Stimulated activated CD8-positive, alpha-beta memory T cell treated with anti-CD3 and anti-CD28 coated beads, Interleukin-12 subunit alpha, Interleukin-12 subunit beta, amount 100 ng/mL, for 1 hour (primary cell): ENCODE results near the gene DNAAF8.

ENCODE experiments used
- DNase-seq: peaks from one replicate; pipeline ENCODE4 v3.0.0-alpha.2; 2020; ENCODE audit warnings: low read depth

DNAAF8 gene

DNA sequence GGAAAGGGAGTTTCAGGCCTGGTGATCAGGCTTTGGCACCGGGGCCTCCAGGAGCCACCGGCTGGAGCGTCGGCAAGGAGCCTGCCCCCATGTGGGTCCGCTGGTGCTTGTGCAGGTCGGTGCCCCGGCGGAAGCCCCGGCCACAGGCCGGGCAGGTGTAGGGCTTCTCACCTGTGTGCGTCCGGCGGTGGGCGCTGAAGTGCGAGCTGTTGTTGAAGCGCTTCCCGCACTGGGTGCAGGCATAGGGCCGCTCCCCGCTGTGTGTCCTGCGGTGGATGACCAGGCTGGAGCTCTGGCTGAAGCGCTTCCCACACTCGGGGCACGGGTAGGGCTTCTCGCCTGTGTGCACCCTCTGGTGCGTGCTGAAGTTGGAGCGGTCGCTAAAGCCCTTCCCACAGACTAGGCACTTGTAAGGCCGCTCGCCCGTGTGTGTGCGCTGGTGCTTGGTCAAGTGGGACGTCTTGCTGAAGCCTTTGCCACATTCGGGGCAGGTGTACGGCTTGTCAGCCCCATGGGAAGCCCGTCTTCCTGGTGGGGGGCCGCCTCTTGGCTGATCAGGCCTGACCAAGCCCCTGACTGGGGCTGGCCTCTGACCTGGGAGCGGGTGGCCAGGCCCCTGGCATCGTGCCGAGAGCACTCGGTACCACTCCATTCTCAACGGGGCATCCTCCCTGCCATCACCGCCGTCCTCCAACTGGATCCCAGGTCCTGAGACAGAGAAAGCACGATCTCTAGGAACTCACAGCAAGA lies 18.2 kb downstream of the DNAAF8 start:
- no peak for DNase-seq

GRCh38 chr16:4753227-4753626 lies 18.9 kb downstream of the DNAAF8 start:
- DNase-seq = no peak

DNA sequence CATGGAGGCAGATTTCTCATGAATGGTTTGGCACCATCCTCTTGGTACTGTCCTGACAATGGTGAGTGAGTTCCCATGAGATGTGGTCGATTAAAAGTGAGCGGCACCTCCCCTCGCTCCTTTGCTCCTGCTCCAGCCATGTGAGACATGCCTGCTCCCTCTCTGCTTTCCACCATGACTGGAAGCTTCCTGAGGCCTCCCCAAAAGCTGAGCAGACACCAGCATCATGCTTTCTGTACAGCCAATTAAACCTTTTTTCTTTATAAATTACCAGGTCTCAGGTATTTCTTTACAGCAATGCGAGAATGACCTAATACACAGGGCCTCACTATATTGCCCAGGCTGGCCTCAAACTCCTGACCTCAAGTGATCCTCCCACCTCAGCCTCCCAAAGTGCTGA lies 20.5 kb downstream of the DNAAF8 start:
- DNase-seq = no peak

- no peak for DNase-seq
These were observed 21.4 kb downstream of the DNAAF8 start for GRCh38 chr16:4755687-4756086.

- DNase-seq = no peak
These were observed 26.0 kb downstream of the DNAAF8 start for GRCh38 chr16:4760221-4760910.

- no peak for DNase-seq
These were observed 27.9 kb downstream of the DNAAF8 start for GRCh38 chr16:4762205-4762604.

- no peak for DNase-seq
These were observed 29.5 kb downstream of the DNAAF8 start for GRCh38 chr16:4763791-4764190.

DNA sequence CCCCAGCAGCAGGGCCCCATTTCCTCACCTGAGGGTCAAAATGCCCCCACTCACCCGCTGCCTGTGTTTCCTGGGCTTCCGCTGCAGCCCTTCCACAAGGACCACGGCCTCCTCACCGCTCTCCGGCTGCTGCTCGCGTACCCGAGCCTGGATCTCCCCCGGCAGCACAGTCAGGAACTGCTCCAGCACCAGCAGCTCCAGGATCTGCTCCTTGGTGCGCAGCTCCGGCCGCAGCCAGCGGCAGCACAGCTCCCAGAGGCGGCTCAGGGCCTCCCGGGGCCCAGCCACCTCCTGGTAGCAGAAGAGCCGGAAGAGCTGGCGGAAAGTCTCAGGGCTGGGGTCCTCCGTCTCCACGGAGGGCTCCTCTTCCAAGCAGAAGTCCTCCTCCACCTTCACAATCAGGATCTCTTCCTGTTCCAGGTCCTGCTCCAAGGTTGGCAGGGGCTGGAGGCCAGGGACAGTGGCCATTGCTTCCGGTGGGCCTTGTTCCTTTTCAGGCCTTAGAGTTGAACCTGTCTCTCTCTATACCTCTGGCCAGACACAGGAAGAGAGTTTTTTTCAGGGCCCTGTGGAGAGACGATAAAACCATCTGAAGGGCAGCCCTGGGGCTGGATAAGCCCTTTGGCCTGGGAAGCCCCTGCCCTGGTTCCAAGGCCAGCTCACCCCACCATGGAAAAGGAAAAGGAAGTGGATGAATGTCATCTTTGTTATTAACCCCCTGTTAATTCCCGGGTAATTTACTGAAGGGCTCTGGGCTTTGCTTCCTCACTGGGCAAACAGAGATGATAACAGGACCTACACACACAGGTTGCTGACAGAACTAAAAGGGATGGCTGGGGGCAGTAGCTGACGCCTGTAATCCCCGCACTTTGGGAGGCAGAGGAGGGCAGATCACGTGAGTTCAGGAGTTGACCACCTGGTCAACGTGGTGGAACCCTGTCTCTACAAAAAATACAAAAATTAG lies 31.5 kb downstream of the DNAAF8 start:
- DNase-seq = no peak

DNA sequence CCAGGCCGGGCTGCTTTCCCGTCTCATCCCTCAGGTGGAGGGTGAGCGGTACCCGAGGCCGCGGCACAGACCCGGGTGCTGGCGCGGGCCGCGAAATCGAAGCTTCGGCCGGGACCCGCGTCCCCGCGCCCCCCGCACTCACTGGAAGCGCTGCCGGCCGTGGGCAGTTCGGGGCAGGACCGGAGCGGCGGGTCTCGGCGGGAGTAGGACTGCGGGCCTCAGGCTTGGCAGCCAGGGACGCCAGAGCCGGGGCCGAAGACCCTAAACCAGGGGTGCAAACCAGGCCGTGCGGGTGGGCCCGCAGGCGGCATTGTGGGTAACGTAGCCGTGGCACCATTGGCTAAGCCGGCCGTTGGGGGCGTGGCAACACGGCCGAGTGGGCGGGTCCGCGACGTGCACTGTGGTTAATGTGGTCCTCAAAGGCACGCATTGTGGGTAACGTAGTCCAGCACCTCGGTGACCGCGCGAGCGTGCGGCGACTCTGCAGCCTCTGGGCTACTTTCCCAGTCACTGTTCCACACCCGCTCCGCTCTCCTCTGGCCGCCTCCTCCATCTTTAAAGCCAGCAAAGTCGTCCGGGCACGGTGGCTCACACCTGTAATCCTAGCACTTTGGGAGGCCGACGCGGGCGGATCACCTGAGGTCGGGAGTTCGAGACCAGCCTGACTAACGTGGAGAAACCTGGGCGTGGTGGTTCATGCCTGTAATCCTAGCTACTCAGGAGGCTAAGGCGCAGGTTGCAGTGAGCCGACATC lies 32.7 kb downstream of the DNAAF8 start, which contains the start of gene ZNF500:
Gene ZNF500, minus strand, starts transcription at position 288 of the 754 bp plus-strand sequence. CDS start 1,184 bp downstream, outside the sequence.
- peak; percentile 92 for DNase-seq

GRCh38 chr16:4767872-4768548 lies 33.7 kb downstream of the DNAAF8 start:
- no peak for DNase-seq

DNA sequence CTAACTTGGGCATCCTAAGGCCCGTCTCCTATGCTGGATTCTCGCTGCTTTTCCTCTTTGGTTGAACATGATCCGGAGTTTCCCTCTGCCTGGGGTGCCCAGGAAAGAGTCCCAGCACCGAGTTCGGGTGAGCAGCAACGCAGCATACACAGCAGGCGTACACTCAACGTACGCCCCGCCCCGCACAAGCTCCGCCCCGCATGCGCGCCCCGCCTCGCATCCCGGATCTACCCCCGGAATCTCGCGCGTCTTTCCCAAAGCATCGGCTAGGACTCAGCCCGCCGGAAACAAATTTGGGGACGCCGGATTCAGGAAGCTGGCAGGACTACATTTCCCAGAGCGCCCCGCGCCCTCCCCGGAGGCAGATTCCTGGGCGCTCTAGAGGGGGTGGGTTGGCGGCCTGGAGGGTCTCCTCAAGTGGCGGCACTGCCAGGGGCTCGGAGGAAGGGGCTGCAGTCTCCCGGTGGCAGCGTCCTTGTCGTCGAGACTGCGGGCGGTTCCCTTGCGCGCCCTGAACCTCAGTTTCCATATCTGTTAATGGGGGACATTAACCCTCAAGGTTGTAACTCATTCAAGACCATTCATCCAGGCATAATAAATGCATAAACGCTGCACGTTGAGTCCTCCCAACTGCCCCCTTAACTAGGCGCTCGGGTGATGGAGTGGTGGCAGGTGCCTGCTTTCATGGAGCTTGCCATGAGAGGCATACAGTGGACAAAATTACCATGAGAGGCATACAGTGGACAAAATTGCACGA lies 34.4 kb downstream of the DNAAF8 start:
- peak; percentile 73 for DNase-seq

DNA sequence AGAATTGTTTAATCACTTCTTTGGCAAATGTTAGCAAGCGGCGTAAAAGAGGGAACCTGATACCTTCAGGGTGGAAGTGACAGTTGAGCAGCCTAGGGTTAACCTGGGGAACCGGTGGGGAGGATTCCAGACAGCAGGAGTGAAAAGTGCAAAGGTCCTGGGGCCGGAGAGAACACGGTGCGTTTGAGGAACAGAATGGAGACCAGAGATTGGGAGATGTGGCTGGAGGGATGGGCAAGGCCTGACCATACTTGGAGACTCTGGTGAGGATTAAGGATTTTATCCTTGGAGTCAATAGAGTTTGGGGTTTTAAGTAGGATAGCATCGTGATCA lies 34.9 kb downstream of the DNAAF8 start:
- no peak for DNase-seq

DNA sequence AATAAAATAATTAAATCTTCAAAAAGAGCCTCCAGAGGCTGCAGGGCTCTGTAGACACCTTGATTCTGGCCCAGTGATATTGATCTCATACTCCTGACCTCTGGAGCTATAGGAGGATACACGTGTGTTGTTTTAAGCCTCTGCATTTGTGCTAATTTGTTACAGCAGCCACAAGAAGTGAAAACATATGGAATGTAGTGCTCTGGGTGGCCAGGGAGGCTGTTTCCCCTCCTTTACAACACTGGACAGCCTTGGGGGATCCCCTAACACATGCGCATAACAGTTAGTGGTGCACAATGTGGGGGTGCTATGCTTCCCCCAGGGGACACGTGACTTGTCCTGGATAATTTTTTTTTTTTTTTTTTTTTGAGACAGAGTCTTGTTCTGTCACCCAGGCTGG lies 37.3 kb downstream of the DNAAF8 start:
- DNase-seq = no peak

GRCh38 chr16:4772351-4772750 lies 38.0 kb downstream of the DNAAF8 start:
- DNase-seq = no peak

- DNase-seq = no peak
These were observed 40.7 kb downstream of the DNAAF8 start for GRCh38 chr16:4775005-4775404.

- no peak for DNase-seq
These were observed 41.9 kb downstream of the DNAAF8 start for GRCh38 chr16:4776141-4776705.

DNA sequence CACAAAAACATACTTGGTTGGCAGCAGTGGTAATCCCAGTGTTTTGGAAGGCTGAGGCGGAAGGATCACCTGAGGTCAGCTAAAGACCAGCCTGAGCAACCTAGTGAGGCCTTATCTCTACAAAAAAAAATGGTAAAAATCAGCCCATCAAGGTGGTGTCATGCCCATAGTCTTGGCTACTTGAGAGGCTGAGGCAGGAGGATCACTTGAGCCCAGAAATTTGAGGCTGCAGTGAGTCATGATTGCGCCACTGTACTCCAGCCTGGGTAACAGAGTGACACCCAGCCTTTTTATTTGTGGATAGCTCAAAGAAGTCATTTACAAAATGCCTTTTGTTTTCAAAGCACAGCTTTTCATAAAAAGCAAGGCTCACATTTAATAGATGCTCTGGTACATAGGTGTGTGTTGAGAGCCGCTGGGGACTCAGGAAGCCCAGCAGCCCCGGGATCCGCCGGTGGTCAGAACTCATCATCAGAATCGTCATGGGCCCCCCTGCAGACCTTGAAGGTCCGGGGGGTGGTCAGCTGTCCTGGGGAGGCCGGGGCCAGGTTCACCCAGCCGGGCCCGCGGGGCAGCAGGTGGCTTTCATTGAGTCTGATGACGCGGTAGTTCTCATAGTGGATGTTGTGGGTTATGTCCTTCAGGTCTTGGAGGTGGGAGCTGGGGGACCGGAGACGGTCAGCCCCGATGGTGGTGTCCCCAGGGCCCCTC lies 43.2 kb downstream of the DNAAF8 start:
- no peak for DNase-seq

- DNase-seq = no peak
These were observed 43.7 kb downstream of the DNAAF8 start for GRCh38 chr16:4778050-4778392.

DNA sequence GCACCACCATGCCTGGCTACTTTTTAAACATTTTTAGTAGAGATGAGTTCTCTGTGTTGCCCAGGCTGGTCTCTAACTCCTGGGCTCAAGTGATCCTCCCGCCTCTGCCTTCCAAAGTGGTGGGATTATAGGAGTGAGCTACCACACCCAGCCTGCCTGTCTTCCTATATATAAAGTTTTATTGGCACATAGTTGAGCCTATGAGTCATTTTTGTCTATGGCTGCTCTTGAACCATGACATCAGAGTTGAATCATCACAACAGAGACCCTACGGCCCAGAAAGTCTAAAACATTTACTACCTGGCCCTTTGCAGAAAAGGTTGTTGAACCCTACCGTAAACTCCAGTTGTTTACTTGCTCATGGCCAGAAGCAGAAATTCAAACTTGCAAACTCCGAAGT lies 45.9 kb downstream of the DNAAF8 start:
- DNase-seq = no peak
